NCI-H1436 (cell line): ENCODE measurements around the gene SPRN.
"Not testable (repeated sequence)": the region's sequence is repeated elsewhere in the genome, so short reads cannot be mapped to it uniquely, and the experiment has no call there.

Experiments used
- DNase-seq: peaks from one replicate; lab custom pipeline; 2025; lab: John Stamatoyannopoulos, UW

Gene SPRN

GRCh38 chr10:133386951-133387350 is 37.5 kb downstream of the SPRN start:
- not testable (repeated sequence) for DNase-seq

- no peak for DNase-seq
Observed at GRCh38 chr10:133385214-133385613, 39.2 kb downstream of the SPRN start.

GRCh38 chr10:133384071-133384470 is 40.4 kb downstream of the SPRN start:
- DNase-seq = no peak

- no peak for DNase-seq
Observed at GRCh38 chr10:133383551-133383950, 40.9 kb downstream of the SPRN start.

GRCh38 chr10:133381036-133381435 is 43.4 kb downstream of the SPRN start:
- DNase-seq = no peak

GRCh38 chr10:133379801-133380666 is 44.4 kb downstream of the SPRN start:
- no peak for DNase-seq

- DNase-seq = peak; percentile 36
Observed at GRCh38 chr10:133379152-133379800, 45.1 kb downstream of the SPRN start, which contains the start of gene PAOX. TSS of gene PAOX (plus strand) at chr10:133379262. CDS start at chr10:133379317, 55 bp downstream.

- DNase-seq = peak; percentile 50
Observed at GRCh38 chr10:133378251-133379096, 46.0 kb downstream of the SPRN start.

- no peak for DNase-seq
Observed at GRCh38 chr10:133377818-133378250, 46.6 kb downstream of the SPRN start.

GRCh38 chr10:133377025-133377817 is 47.2 kb downstream of the SPRN start:
- no peak for DNase-seq

GRCh38 chr10:133376183-133376582 is 48.2 kb downstream of the SPRN start:
- not testable (repeated sequence) for DNase-seq

GRCh38 chr10:133375357-133376115 is 48.9 kb downstream of the SPRN start:
- no peak for DNase-seq

GRCh38 chr10:133373174-133374090 is 51.0 kb downstream of the SPRN start, which contains the start of gene ECHS1:
TSS of gene ECHS1 (minus strand) at chr10:133373354. CDS start at chr10:133373333, 21 bp downstream.
- DNase-seq = peak; percentile 96

GRCh38 chr10:133372507-133372906 is 51.9 kb downstream of the SPRN start:
- DNase-seq = no peak
